GM19043 (cell line): Measurements from ENCODE around the gene ADAMTSL1.
"Not testable (repeated sequence)": the region's sequence is repeated elsewhere in the genome, so short reads cannot be mapped to it uniquely, and the experiment has no call there.

Experiments used
- ATAC-seq: cut with Tn5 transposase; IDR thresholded peaks from one replicate; pipeline ENCODE4 v1.9.1; 2021; ENCODE audit warnings: low read depth; ENCODE audit not compliant: unreplicated experiment

Gene ADAMTSL1

GRCh38 chr9:18834740-18835361 lies 360.9 kb downstream of the ADAMTSL1 start:
- ATAC-seq = no peak

GRCh38 chr9:18837402-18837801 lies 363.4 kb downstream of the ADAMTSL1 start:
- no peak for ATAC-seq

GRCh38 chr9:18847576-18848275 lies 373.8 kb downstream of the ADAMTSL1 start:
- ATAC-seq = no peak

GRCh38 chr9:18848657-18849056 lies 374.7 kb downstream of the ADAMTSL1 start:
- no peak for ATAC-seq

- ATAC-seq = no peak
Measured at GRCh38 chr9:18849270-18849669, 375.3 kb downstream of the ADAMTSL1 start.

- no peak for ATAC-seq
Measured at GRCh38 chr9:18849890-18850677, 376.1 kb downstream of the ADAMTSL1 start.

- no peak for ATAC-seq
Measured at GRCh38 chr9:18851069-18851795, 377.3 kb downstream of the ADAMTSL1 start.

- no peak for ATAC-seq
Measured at GRCh38 chr9:18855656-18856055, 381.7 kb downstream of the ADAMTSL1 start.

- ATAC-seq = no peak
Measured at GRCh38 chr9:18857334-18857733, 383.4 kb downstream of the ADAMTSL1 start.

GRCh38 chr9:18857769-18858168 lies 383.8 kb downstream of the ADAMTSL1 start:
- ATAC-seq = no peak

- no peak for ATAC-seq
Measured at GRCh38 chr9:18861609-18862544, 387.9 kb downstream of the ADAMTSL1 start.

- ATAC-seq = no peak
Measured at GRCh38 chr9:18863791-18864190, 389.8 kb downstream of the ADAMTSL1 start.

- ATAC-seq = no peak
Measured at GRCh38 chr9:18864516-18864915, 390.6 kb downstream of the ADAMTSL1 start.

- ATAC-seq = no peak
Measured at GRCh38 chr9:18865542-18865941, 391.6 kb downstream of the ADAMTSL1 start.

- ATAC-seq = no peak
Measured at GRCh38 chr9:18866121-18866831, 392.3 kb downstream of the ADAMTSL1 start.

- ATAC-seq = no peak
Measured at GRCh38 chr9:18869725-18870124, 395.8 kb downstream of the ADAMTSL1 start.

- ATAC-seq = no peak
Measured at GRCh38 chr9:18874069-18874468, 400.1 kb downstream of the ADAMTSL1 start.

- not testable (repeated sequence) for ATAC-seq
Measured at GRCh38 chr9:18874990-18875389, 401.0 kb downstream of the ADAMTSL1 start.

GRCh38 chr9:18877984-18878383 lies 404.0 kb downstream of the ADAMTSL1 start:
- ATAC-seq = no peak
